Superior temporal gyrus (tissue), 1 donor: Measurements from ENCODE around the gene MYO9A.
A peak's percentile ranks its signal among the peaks of the same experiment; 100 is the strongest.

Experiments used
- DNase-seq: peaks from one replicate; pipeline ENCODE4 v3.0.0-alpha.2; 2016; ENCODE audit errors: extremely low spot score

MYO9A gene

DNA sequence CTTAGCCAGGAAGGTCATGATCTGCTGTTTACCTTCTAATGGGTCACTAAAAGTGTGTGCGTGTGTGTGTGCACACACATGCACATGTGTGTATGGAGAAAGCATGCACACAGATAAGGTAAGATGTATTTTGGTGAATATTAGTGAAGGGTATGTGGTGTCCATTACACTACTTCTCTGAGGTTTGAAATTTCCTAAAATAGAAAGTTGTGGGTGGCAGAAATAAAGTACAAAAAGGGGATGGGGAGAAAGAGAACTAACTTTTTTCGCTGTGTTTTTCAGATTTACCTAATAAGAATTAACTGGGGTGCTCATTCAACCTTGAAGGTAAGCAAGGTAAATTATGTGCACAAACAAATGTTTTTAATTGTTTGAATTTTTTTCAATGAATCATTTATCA, 332.0 kb downstream of the MYO9A start:
- DNase-seq: no peak

DNA sequence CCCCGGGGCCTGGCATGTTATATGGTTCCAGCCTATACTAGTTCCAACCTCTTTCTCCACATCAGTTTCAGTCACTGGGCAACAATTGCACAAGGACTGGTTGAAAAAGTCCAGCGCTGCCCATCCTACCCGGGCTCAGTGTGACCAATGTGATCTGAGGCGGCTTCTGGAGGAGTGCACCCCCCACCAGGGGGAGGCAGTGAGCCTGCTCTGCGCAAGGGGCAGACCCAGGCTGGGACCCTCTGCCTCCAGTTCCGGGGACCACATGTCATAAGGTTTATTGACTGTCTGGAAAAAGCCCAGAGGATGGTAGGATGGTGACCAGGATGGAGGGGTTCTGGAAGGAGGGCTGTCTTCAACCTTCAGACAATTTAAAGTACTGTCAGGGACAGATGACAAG, 333.2 kb downstream of the MYO9A start:
- no peak for DNase-seq

DNA sequence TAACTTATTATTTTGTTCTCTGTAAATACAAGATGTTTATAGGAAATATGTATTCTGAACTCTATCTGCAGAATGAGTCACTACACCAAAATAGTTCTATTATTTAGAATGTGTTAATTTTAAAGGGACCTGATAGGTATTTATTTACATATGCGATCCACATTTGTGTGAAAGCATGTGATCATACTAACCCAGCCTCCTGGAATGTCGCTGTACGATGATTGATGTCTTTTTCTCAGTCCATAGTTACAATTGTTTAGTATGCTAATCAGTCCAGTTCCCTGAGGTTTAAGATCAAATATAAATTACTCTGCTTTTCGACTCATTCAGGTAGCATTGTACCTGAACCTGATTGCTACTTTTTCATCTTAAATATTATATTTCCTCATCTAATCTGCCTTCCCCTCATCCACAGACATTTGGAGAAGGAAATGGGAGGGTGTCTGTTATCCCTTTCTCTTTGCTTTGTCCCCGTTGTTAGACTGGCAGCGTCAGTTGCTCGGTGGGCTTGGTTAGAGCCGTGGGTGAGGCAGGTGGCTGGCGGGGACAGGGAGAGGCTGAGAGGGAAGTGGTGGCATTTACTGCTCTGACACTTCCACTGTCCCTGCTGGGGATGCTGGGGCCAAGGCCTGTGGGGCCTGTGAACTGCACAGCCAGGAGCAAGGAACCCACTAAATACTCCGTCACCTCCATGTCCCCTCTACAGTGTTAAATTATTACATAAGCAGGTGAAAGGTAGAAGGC, 335.4 kb downstream of the MYO9A start:
- DNase-seq: no peak

DNA sequence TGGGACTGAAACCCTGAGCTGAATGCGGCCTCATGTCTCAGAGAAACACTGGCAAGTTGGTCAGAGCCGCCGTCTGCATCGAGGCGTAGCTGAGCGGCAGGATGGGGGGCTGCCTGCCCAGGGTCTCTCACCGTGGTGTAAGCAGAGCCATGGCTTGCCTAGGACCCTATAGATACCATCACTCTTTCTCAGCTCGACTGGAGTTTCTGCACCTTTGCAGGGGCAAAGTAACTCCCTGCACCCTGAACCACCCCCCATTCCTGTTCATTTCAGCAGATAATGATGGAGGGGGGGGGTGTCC, 336.0 kb downstream of the MYO9A start:
- no peak for DNase-seq

DNA sequence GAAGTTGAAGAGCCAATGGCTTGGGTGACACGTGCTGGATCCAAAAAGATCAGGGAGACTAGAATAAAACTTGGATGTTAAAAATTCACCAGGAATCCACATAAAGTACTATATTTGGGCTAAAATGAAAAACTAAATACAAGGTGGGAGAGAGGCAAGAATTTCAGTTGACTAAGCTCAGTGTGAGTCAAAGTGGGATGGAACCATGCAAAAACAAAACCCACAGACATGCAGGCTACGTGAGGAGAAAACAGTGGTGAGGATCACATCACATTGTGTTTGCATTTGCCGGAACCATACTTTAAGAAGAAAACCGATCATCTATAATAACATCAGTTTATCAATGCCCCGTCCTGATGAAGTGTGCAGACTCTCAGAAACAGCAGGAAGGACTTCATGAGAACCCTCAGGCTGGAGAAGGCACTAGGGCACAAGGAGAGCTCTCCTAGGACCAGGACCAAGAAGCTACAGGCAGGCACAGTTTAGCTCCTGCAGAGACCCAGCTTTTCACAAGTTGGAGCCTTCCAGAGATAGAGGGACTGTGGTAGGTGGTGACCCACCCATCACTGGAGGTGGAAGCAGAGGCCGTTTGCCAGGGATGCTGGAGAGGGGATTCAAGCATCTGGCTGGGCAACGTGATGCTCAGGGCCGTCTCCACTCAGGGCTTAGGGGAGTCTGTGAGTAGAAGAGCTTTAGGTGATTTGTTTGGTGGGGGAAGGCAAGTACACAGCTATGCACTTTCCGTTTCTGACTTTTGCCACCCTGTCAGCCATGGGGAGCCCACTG, 336.6 kb downstream of the MYO9A start:
- no peak for DNase-seq

DNA sequence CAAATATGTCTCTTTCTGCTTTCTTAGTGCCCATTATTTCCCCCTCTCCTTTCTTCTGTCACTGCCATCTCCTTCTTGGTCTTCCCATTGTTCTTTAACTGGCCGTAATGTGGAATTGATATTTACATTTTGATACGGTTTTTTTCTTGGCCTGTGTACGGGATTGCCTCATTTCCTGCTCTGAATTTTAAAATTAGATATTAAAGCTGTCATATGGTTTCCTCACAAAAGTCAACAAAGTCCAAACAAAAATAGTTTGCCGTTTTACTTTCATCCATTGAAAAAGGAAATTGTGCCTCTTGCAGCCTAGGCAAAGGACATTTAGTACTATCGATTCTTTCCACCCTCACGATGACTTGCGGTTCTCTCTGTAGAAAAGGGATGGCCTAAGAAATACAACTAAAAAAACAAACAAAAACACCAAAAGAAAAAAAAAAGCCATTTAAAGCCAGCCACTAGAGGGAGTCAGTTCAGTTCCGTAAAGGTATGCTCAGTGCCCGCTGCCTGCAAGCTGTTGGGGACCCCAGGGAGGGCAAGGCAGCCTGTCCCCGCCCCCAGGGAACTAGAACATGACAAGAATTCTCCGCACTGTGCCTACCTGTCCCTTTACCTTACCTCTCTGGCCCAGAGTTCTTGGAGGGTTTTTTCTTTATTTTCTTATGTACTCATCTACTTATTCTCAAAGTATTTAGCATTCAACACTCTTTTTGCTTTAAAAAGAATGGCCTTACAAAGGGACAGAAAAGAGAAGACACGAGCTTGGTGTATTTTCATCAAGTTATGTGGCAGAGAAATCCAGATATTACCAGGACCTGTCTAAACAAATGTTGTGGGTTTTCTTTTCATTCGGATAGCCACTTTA, 337.6 kb downstream of the MYO9A start:
- peak; percentile 69 for DNase-seq

DNA sequence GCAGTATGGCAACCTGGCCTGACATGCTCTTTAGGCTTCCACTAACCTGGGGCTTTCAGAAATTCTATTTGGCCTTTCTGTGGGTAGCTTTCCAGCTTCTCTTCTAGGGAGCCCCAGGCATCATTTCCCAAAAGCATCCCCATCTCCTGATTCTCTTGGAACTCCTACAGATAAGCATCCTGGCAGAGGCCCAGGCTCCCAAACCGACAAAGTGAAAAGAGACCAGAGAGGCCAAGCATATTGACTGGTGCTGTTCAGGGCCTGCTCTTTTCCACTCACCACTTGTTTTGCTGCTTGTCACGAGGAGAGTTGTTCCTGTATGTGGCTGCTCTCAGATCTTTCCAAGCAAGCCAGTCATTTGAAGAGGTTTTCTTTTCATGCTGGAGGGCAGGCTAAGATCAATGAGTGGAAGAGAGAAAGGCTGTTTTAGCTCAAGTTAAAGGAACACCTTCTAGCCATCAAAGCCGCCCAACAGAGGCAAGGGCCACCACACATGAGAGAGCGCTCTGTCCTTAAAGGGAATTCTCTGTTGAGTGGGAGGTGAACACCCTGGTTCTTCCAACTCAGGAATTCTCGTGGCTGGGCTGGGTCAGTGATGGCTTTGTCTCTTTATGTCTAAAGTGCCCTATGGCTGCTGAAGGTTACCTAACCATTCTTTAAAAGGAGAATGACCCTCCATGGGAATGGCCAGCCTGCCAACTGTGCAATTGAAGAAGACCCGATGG, 338.7 kb downstream of the MYO9A start:
- no peak for DNase-seq

DNA sequence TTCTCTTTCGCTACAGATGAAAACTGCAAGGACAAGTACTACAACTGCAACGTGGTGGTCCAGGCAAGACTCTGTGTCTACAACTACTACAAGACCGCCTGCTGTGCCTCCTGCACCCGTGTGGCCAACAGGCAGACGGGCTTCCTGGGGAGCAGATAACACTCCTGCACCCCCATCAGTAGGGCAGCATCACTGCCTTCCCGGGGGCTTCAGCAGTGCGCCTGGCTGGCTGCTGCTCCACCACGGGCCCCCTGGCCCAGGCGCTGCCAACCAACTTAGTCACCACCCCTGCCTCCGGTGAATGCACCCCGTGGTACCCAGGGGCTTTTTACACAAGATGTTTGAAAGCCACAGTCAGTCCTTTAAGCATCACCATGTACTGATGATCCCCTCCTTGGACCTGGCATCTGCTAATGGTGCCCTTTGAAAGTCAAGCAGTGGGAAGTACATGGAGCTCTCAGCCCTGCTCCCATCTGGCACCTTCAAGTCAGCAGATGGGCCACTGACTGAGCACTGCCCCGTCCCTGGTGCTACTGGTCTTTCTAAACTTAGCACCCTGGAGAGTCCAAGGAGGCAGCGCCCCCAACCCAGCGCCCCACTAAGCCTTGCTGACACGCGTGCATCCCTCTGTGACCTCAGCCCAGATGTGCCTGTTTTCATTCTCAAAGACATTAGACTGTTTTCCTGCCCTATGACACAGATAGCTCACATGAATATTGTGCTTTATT, 340.6 kb downstream of the MYO9A start:
- no peak for DNase-seq

DNA sequence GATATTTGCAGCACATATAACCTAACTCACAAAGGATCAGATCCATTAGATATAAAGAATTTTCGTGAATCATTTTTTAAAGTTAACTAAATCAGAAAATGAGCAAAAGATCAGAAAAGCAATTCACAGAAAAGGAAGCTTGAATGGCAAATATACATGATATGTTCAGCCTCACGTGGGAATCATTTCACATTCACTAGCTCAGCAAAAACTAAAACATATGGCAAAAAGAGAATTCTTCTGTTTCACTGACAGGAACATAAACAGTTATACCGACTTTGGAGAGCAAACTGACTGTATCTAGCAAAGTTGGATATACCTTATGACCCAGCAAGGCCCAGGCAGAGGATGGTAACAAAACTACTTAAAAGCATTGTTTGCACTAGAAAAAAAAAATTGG, 341.6 kb downstream of the MYO9A start:
- no peak for DNase-seq

DNA sequence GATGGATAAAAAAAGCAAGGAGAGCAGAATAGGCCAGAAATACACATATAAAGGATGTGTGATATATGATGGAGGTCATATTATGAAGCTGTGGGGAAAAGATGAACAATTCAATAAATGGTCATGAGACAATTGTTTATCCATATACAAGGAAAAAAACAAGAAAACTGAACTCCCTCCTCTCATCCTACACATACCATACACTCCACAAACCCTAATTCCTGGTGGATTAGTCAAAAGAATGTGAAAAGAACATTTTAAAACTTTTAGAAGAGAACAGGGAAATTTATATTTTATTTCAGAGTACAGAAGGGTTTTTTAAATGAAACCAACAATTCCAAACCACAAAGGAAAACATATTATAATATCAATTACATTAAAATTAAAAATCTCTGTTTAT, 342.1 kb downstream of the MYO9A start:
- no peak for DNase-seq

DNA sequence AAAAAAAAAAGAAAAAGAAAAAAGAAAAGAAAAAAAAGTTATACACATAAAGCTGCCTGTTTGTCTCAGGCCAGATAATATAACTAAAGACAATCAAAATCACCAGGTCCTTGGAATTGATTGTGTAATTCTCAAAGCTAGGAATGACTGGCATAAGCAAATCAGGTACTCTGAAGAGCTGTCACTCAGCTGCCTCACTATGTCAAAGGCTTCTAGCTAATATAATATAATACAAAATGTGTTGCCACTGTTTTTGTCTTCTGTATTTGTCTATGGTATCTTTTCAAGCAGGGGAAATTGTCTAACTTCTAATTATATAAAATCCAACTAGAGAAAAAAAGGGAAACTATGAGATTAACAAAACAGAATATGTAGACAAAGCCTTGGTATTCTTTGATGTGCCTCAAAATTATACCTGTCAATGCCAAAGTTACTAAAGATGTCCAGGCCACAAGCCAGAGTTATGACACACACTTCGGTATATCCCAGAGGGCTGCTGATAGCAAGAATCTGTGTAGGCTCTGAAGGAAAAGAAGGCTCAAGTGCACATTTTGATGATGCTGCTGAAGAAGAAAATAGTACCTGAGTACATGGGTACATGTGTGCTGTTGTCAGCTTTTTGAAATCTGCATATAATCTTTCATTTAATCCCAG, 344.6 kb downstream of the MYO9A start:
- no peak for DNase-seq
